GM19397 (cell line): Measurements from ENCODE around the gene DIAPH3.

Source experiments
- ATAC-seq: cut with Tn5 transposase; IDR thresholded peaks from one replicate; pipeline ENCODE4 v1.9.1; 2021; ENCODE audit warnings: mild to moderate bottlenecking, moderate library complexity; ENCODE audit not compliant: unreplicated experiment

The DIAPH3 gene

DNA sequence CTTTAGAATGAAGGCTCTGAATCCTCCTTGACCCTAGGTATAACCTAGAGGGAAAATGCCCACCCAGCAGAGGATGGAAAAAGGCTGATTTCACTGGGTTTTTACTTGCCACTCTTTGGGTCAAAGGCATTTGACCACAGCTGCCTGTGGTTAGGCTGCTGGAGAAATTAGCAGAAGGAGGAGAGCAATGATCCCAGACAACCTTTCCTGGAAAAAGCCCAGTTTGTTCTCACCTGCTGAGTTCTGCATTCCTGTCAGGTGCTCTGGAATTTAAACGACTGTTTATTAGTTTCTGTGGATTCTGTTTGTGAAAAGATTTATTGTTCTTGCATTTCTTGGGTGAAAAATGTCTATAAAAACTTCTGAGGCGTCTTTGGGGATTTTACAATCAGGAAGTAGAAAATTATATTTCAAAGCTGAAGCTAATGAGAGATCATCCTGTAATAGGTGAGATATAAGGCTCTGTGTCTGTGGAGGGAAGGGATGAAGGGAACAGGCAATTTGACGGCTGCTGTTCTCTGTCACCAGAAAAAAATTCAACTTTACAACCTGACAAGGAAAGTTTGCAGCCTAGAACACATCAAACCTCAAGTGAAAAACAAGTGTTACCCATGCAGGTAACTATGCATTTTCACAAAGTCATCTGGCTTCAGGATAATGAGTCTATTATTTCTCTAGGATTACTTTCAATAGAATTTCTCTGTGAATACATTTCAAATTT lies 519.7 kb downstream of the DIAPH3 start:
- ATAC-seq: no peak

DNA sequence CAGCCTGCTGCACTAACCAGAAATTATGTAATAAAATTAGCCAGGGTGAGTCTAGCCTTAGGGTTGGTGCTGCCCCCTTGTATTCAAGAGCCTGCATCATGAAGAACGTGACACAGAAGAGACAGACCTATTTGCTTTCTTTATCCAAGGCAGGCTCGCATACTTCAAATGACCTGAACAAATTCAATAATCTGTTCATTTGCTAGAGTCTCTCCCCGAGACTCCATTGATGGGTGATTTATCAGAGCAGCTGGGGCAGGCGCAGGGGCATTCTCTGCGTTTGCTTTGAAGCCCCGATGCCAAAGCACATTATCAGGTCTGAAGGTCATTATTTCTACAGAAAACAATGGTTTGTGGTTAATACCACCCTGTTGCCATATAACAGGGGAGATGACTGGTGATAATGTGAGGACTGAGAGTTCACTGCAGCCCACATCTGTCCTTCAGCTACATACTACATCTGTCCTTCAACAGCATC lies 520.3 kb downstream of the DIAPH3 start:
- ATAC-seq: no peak

DNA sequence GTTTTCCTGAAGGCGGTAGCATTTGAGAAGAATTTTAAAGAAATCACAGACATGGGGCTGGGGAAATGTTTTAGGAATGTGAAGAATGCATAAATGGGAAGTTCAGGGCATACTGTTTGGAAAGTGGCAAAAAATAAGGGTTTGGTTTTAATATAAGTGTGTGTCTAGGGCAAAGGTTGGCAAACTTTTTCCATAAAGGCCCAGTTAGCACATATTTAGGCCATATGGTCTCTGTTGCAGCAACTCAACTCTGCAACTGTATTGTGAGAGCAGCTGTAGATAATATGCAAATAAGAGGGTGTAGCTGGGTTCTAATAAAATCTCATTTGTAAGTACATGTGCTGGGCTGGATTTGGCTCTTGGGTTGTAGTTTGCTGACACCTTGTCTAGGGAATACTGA lies 521.9 kb downstream of the DIAPH3 start:
- ATAC-seq: no peak

DNA sequence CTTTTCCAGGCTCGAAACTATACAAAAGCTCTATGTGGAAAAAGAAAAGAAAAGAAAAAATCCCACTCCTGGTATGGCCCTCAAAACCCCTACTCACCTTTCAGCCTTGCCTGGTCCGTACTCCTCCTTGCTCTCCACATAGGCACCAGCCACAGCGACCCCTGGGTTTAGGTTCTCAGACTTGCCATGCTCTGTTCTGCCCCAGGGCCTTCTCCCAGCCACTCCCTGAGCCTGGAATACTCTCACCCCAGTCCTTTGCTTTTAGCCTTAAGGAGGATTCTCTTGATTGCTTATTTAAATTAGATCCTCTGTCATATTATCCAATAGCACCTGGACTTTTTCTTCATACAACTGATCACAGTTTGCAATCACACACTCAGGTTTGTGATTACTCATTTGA lies 522.5 kb downstream of the DIAPH3 start:
- ATAC-seq: no peak

DNA sequence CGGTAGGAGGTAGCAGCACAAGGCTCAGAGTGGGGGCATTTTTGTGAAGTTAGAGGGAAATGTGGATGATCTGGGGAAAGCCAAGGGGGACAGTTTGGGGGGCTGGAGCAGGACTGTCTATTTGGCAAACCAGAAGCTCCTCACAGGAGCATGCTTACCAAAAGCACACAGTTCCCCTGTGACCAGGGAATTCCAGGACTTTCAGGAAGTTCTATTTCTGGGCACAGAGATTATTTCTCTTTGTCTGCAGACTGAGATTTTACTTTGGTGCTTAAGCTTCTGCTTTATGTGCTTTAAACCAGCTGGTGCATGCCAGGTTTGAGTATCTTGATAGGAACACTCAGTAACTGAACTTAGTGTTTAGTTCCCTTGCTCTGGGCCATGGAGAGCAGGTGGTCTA lies 525.3 kb downstream of the DIAPH3 start:
- no peak for ATAC-seq

DNA sequence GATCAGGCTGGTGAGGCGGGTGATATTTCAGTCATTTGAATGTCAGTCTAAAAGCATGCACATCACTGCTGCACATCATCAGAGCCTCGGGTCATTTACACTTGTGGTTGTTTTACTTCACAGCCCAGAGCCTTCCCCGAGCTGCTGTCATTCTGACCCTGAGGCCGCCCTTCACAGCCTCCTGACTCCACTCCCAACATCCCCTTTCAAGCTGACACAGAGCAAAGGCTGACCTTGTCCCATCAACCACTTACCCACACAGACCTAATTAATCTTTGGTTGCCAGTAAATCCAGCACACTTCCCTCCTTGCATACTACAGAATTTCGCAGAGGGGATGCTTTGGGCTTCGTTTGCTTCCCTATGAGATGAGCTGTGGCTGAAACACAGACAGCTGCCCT lies 528.1 kb downstream of the DIAPH3 start:
- no peak for ATAC-seq

DNA sequence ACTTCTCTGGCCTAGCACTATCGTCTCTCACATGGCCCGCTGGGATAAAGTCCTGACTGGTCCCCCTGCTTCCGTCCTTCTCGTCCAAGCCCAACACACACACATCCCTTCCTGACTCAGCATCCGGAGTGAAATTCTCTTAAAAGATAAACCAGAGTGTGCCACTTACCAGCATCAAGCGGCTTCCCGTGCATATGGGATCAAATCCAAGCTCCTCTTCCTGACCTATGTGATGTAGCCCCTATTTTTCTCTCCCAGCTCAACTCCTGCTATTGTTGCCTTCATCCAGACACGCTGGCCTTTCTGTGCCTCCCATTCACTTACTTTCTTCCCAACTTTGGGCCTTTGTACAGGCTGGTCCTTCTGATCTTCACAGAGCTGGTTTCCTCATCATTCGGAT lies 530.4 kb downstream of the DIAPH3 start:
- no peak for ATAC-seq

DNA sequence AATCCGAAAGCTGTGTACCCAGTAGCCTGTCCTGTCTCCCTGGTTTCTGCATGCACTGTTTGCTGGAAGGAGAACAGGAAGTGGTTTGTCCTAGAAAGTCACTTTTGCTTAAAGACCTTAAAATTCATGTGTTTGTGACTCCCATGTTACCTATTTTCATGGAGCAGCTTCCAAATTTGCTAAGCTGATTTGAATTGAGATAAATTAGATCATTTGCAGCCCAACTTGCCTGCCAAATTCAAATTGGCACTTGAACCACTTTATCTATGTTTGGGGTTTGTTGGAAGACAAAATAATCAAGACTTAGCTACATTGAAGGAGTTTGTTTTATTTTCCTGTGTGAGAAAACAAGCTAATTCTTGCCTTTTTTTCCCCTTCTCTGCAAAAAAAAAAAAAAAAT lies 532.5 kb downstream of the DIAPH3 start:
- ATAC-seq: no peak

DNA sequence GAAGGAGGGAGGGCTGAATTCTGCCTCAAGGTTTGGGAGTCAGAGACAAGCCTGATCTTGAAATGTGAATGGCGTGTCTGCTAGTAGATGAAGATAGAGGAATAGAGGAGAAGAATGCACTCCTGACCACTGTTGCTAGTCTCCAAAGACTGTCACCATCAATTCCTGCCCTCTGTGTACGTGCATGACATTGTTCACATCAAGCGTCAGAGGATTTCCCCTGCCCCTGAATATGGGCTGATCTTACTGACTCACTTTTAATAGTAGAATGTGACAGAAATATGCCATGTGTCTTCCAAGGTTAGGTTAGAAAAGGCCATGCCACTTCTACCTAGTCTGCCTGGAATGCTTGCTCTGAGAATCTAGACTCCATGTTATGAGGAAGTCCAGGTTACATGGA lies 538.6 kb downstream of the DIAPH3 start:
- no peak for ATAC-seq

DNA sequence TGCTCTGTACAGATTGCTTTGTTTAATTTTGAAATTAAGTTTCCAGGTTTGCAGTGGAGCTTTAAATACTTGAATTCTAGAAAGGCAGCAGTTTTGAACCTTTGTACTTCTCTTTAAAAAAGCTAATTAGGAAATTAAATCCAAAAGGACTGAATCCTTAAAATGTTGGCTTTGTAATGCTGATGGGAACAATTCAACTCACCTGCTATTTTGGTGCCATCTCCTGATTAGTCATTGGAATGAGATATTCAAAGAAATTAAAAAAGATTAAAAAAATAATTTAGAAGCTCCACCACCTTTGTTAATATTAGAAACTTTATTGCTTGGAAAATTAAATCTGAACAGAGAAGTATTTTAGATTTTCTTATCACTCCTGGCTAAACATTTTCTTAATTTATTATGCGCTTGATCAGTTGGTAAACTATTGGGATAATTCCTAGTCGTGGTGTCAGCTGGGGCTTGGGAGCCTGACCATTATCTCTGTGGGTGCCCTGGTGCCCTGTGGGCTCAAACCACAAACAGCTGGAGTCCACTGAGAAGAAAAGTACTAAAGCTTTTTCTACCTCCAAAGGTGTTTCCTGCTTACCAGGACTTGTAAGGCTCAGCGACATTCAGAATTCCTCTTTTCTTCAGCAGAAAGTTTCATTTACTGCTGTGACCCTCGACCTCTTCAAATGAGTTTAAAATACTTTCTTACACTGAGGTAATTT lies 540.4 kb downstream of the DIAPH3 start:
- no peak for ATAC-seq

DNA sequence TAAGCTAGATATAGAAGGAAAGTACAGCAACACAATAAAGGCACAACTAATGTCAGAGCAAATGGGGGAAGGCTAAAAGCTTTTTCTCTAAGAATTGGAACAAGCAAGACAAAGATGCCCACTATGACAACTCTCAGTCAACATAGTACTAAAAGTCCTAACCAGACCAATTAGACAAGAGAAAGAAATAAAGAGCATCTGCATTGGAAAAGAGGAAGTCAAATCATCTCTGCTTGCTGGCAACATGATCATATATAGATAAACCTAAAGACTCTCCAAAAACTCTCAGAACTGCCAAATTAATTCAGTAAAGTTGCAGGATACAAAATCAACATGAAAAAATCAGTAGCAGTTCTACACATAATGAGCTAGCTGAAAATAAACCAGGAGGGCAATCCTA lies 542.0 kb downstream of the DIAPH3 start:
- ATAC-seq: no peak
